ENCODE data around the gene FBXO28.
"Not testable (repeated sequence)": the region's sequence is repeated elsewhere in the genome, so short reads cannot be mapped to it uniquely, and the experiment has no call there.

DNA sequence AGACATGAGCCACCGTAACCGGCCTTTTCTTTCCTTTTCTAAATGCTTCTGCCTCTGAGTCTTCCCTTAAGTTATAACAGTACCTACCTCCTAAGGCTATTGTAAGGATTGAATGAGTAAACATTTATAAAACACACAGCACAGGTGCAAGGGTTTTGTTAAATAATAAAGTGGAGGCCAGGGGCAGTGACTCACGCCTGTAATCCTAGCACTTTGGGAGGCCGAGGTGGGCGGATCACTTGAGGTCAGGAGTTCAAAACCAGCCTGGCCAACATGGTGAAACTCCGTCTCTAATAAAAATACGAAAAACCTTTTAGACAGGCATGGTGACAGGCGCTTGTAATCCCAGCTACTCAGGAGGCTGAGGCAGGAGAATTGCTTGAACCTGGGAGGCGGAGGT, 34.3 kb upstream of the FBXO28 start:
- not testable (repeated sequence) for TF ChIP-seq POLR2A, CTCF (IDR thresholded peaks at IDR 0.05)

All from heart left ventricle (tissue), 13 donors.